Measurements from ENCODE around the gene MTCH2. TPM values are rescaled to one million over a fixed set of nuclear protein-coding genes. Genes with fewer than 3 reads are reported as not detected.

The MTCH2 gene
- polyA plus RNA-seq, 4 donors: 98.2 to 117 (median 108) TPM

DNA sequence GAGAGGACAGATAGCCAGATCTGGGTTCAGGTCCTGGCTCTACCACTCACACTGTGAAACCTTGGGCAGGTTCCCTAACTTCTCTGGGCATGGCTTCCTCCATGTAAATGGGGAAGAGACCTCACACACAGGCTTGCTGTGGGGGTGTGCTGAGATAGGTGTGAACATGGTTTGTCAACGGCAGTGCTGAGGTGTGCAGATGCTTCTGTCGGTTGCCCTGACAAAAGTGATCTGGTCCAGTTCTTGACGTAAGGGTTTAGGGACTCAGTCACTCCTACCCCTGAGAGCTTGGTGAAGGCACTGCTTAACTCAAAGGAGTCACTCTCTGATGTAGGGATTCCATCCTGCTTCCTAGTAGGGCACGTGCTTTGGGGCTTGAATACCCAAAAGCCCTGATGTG is 50.1 kb downstream of the MTCH2 start:
- DNase-seq (ENCODE audit: low read depth in 4 of 4, low spot score in 2 of 4): no peak

DNA sequence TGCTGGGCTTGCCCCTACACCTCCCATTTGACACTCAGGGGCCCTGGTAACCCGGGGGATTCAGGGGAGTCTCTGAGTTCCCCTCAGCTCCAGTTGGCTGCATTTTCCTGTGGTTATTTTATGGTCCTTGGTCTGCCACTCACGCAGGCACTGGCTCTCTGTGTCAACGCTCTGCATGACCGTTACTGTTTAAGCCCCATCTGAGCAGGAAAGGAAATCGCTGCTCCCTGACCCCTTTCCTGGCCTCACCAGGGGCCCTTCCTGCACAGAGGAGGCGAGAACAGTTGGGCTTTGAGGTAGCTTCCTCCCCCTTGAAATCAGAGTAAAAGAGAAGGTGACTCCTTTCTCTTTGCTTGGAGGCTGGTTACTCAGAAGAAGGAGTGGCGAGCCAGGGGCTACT is 50.6 kb downstream of the MTCH2 start:
- DNase-seq (ENCODE audit: low read depth in 4 of 4, low spot score in 2 of 4): no peak

DNA sequence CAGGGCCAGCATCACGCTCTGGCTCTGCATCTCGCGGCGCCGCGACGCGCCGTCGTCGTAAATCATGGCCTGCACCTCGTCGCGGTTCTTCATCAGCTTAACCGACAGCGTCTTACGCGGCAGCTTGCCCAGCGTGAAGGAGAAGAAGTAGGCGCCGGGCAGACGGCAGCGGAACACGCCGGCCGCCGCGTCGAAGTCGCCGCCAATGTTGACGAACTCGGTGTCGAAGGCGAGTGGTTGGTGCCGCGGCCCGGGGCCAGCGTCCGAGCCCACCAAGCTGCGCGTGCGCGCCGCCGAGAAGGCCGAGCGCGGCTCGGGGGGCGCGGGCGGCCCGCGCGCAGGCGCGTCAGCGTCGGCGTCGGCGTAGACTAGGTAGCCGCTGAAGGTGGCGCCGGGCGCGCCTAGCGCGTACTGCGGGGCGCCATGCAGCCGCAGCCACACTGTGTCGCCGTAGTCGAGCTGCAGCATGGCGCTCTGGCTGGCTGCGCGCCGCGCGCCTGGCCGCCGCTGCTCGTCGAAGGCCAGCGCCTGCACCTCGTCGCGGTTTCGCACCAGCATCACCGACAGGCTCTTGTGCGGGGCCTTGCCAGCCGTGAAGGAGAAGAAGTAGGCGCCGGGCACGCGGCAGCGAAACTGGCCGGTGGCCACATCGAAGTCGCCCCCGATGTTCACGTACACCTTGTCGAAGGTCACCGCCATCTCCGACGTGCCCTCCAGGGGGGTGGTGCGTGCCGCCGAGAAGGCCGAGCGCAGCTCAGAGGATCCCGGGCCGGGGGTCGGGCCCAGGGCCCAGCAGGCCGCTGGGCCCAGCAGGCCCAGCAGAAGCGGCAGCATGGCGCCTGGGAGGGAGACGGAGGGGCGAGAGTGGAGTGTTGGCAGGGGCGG is 52.1 kb downstream of the MTCH2 start:
- DNase-seq (ENCODE audit: low read depth in 4 of 4, low spot score in 2 of 4): peak in 1 of 4 donors; percentile 54

DNA sequence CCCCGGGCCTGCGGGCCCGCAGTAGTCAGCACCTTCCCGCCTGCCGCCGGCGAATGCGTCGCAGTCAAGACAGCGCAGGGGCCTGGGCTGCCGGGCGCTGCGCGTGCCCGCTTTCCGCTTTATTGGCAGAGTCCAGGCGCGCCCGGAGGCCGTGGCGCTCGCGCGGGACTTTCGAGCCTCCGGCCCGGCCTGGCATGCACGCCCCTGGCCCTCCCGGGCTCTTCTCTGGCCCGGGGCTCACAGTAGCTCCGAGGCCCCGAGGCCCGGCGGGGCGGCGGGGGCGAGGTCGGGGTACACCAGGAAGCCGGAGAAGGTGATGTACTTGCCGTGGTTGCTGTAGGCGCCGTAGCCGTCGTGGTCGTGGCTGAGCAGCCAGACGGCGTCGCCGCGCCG is 52.8 kb downstream of the MTCH2 start:
- no peak for DNase-seq (ENCODE audit: low read depth in 4 of 4, low spot score in 2 of 4)

DNA sequence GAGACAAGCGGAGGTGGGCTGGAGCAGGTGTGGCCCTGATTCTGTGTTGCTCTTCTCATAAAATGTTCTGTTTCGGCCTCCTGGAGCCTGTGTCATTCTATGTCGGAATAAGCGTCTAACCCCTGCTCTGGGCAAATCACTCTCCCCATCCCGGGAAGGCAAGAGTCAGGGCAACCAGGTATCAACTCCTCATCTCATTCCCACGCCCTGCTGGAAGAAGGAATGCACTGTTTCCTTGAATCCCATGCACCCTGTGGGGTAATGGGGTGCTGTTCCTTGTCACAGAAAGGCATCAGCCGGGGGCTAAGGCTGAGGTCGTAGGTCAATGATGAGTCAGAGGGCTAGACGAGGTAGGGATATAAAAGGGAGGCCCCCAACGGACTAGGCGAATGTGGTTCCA is 53.2 kb downstream of the MTCH2 start:
- DNase-seq (ENCODE audit: low read depth in 4 of 4, low spot score in 2 of 4): no peak

DNA sequence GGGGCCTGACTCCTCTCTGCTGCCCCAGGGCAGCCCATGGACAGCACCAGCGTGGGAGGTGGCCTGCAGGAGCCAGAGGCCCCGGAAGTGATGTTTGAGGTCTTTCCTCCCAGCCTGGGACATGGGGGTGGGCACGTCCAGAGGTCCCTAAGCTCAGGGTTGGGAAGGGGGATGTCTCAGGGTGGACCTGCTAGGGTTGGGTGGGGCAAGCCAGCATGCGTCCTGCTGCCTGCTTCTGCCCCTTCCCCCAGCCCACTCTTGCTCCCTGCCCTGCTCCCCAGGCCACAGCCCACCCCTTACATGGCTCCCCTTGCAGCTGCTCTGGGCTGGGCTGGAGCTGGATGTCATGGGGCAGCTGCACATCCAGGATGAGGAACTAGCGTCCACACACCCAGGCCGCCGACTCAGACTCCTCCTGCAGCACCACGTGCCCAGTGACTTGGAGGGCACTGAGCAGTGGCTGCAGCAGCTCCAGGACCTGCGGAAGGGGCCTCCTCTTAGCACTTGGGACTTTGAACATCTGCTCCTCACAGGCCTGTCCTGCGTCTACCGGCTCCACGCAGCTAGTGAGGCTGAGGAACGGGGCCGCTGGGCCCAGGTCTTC is 54.5 kb downstream of the MTCH2 start:
- DNase-seq (ENCODE audit: low read depth in 4 of 4, low spot score in 2 of 4): no peak

DNA sequence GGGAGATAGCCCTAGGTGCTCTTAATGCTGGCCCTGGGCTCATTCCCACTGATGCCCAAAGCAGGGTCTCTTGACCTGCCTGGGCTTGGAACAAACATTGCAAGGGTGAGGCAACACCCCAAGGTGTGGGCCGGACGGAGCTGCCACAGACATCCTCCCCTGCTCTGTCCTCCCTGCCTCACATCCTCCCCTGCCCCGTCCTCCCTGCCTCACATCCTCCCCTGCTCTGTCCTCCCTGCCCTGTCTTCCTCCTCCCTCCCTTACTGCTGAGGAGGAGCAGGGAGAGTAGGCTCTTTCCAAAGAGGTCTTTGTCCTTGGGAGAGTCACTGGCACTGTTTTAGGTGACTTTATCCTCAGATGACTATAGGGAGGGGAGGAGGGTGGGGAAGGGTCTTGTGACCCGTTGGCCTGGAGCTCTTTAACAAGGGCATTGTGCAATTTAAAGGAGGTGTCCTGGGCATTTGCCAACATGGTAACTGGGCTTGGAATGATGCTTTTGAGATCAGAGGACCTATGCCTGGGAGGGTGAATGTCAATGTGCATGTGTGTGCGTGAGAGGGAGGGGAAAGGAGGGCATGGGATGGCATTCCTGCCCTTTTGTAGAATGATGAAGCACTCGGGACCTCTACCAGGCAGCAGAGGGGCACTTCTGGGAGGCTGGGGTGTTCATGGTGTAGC is 55.2 kb downstream of the MTCH2 start:
- DNase-seq (ENCODE audit: low read depth in 4 of 4, low spot score in 2 of 4): no peak

DNA sequence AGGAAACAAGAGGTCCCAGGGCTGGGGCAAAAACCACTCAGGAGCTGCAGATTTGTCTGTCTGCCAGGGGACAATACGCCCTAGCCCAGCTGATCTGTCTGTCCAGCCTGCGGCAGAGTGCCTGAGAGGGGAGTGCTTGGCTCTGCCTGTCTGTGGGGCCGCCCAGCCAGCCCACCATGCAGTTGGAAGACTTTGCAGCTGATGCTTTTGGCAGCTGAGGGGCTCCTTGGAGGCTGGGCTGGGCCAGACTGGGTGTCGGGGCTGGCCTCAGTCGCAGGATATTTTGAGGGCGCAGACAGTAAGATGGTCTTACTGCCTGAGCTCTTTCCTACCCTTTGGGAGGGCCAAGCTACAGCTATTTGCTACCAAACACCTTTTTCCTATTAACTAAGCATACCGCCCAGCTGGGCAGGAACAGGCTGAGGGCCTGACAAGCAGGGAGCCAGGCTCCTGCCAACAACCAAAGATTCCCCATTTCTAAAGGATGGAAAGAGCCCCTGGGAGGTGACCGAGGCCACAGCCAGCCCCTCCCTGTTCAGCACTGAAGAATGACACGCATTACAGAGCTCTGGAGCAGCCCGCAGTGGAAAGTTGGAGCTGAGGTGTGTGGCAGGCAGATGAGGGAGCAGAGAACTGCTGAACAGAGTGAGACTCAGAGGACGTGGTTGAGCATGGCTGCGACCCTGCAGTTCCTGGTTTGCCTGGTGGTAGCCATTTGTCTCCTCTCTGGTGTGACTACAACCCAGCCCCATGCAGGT is 56.1 kb downstream of the MTCH2 start, which contains the start of gene FAM180B:
Gene FAM180B, plus strand, starts transcription at position 581 of the 758 bp plus-strand sequence. Its CDS starts 91 bp downstream, at position 672.
- no peak for DNase-seq (ENCODE audit: low read depth in 4 of 4, low spot score in 2 of 4)

DNA sequence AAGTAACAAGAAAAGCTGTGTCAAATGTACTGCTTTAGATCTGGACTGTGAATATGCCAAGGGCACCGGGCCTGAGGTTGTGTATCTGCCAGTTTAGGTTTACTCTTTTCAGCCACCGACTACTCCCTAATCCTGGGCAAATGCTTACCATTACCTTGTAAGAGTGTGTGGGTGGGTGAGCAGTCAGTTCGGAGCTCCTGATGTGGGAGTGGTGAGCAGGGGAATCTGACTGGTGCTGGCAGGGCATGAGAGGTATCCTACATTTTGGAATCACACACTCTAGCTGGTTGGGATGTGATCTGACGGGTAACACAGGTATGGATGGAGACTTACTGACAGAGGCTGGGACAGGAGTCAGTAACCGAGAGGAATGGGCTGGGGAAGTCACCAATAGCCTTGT is 58.5 kb downstream of the MTCH2 start:
- DNase-seq (ENCODE audit: low read depth in 4 of 4, low spot score in 2 of 4): no peak

DNA sequence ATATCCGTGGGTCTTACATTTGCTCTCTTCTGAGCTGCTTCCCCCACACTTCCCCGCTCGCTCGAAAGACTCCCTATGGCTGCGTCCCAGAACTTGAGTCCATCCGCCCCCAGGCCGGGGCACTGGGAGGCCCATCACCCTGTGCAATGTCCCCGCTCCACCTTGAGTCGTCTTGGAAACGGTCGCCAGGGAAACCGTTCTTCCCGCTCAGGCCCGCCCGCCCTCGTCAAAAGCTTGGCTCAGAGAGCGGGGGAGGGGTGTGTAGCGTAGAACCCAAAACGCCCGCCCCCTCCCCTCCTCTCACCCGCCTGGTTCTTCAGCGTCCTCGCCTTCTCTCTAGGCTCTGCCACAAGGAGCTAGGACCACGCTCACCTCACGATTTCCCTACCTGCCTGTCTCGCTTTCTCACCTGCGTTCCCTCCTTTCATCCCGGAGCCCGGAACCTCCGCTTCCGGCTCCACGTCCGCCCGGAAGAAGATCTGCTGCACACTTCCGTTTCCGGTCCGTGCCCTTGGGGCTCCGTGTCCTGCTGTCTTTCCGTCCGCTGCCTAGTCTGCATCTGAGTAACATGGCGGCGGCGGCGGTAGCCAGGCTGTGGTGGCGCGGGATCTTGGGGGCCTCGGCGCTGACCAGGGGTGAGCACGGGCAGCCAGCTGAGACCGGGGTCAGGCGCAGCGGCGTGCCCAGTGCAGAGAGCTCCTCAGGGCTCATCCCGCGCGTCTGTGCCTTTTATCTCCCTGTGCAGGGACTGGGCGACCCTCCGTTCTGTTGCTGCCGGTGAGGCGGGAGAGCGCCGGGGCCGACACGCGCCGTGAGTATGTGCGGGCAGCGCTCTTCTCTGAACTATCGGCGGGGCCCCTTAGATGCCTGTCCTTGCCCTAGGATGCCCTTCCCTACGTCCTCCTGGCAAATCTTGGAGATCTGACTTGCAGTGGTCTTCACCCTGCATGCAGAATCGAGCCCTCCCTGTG is 63.5 kb downstream of the MTCH2 start, which contains the start of the genes KBTBD4 and NDUFS3:
Gene KBTBD4, minus strand, starts transcription at position 447 of the 971 bp plus-strand sequence. Its CDS starts 19 bp downstream, at position 428.
Gene NDUFS3, plus strand, starts transcription at position 551 of the 971 bp plus-strand sequence. Its CDS starts 18 bp downstream, at position 569.
- peak; percentile 83 to 97 (median 88) for DNase-seq (ENCODE audit: low read depth in 4 of 4, low spot score in 2 of 4)

DNA sequence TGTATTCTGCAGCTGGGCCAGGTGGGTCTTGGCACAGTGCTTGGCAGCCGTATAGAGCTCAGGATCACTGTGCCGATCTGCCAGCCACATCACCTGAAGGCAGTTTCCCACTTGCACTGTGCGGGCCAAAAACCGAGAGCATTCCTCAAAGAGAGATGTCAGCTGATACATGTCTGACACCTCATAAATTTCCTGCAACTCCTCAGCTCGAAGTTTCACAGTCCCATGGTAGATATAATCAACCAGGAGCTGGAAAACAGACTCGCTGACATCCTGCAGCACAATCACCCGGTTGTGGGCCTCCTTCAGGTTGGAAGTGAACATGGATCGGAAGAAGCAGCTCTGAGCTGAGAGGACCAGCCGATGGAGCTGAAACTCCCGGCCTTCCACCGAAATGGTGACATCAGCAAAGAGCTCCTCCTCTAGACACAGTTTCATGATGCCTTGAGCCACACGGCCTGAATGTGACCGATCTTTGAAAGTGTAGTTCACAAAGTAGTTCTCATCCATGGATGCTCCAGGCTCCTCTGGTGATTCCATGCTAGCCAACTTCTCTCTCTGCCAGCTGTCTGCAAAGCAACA is 64.8 kb downstream of the MTCH2 start:
- DNase-seq (ENCODE audit: low read depth in 4 of 4, low spot score in 2 of 4): no peak

DNA sequence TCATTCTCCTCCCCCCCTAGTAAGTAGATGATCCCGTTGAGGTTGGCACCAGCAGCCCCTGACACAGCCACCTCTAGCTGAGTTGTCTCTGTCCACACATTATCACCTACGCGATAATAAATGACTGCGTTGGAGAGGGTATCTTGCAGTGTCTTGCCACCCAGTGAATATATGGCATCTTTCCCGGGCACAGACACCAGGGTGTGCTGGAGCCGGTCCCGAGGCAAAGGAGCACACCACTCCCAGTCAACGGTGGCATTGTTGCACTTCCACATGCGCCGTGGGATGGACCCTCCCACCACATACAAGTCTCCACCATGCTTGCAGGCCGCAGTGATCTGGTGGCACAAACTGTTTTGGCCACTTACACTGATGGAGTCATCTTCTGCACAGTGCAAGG is 69.0 kb downstream of the MTCH2 start:
- DNase-seq (ENCODE audit: low read depth in 4 of 4, low spot score in 2 of 4): no peak

DNA sequence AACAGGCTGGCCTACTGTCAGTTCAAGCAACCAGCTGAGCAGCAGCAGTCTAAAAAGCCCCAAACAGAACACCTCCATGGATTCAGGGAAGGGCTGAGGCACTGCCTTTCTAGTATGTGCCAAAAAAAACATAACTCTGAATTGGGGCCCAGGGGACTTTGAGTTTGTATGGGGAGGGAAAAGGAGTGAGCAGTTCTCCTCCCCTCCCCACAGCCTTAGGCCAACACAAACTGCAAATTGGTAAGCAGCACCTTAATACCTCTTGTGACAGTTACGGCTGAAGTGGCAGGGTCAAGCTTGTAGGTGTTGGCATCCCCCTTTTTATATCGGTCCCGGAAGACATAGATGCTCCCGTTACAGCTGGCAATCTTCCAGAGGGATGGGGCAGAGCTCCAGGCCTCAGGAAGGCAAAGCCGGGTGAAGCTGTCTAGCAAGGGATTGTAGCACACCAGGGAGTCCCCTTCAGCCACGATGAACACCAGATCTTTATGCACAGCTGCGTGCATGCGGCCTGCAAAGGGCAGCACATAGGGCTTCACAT is 69.6 kb downstream of the MTCH2 start:
- DNase-seq (ENCODE audit: low read depth in 4 of 4, low spot score in 2 of 4): no peak

DNA sequence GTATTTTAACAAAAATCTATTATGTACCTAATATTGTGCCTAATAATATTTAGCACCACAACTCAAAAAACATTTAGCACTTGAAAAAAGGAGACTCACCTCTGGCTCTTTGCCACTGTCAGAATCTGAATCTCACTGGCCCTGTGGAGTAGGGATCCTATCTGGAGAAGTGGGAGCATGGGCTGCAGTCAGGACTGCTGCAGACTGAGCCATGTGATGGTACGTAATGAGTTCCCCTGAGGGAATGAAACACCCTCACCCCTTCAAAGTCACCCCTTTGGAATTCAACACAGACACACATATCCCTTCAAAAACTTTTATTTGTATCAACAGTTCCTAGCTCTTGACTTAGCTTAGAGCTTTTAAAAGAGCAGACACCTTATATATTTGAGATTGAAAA is 70.5 kb downstream of the MTCH2 start:
- no peak for DNase-seq (ENCODE audit: low read depth in 4 of 4, low spot score in 2 of 4)

DNA sequence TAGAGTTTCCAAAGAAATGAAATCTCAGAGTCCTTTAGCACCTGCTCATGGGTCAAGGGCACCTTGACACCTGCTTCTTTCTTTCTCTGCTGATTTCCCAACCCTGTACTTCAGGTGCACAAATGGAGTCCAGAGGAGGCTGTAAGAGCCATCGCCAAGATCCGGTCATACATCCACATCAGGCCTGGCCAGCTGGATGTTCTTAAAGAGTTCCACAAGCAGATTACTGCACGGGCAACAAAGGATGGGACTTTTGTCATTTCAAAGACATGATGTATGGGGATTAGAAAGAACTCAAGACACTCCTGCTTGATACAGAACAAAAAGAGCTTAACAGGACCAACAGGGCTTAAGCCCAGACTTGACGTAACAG is 71.0 kb downstream of the MTCH2 start:
- DNase-seq (ENCODE audit: low read depth in 4 of 4, low spot score in 2 of 4): no peak

DNA sequence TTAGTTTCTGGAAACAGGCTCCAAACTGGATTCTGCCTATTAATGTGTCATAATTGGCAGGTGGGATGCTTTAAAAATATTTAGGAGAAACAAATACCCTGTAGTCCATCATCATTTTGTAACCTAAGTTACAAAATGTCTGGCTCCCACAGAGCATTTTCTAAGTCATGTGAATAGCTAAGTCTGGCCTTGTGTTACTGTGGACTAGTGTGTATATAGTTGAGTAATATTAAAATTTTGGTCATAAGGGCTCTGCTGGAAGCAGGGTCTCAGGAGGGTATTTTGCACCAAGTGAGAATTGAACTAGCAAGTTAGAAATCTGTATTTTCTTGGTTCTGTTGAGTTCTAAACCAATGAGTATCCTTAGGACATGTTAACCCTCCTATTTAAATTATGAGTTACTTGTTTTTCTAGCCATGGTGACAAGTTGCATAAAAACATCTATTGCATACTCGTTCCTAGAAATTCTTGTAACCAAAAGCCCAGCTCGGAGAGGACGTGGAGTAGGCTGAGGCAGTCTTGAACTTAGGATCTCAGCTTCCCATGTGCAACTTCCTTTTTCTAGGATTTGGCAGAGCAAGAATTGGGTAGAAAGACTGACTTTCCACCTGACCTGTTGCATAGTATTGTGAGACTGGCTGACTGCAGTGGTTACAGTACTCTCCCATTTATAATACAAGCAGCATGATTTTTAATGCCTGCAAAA is 71.6 kb downstream of the MTCH2 start:
- DNase-seq (ENCODE audit: low read depth in 4 of 4, low spot score in 2 of 4): no peak

DNA sequence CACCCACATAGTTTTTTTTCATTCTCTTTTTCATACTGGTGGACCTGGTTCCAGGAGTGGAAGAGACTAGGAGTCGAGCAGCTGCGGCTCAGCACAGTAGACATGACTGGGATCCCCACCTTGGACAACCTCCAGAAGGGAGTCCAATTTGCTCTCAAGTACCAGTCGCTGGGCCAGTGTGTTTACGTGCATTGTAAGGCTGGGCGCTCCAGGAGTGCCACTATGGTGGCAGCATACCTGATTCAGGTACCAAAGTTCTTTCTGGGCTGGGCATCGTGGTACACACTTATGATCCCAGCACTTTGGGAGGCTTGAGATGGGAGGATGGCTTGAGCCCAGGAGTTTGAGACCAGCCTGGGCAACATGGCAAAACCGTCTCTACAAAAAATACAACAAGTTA is 72.7 kb downstream of the MTCH2 start:
- DNase-seq (ENCODE audit: low read depth in 4 of 4, low spot score in 2 of 4): no peak
